Ishikawa (cell line): ENCODE results near the gene CDC25A.

Experiments
- CEBPB ChIP-seq: IDR thresholded peaks from 2 replicates; pipeline ENCODE4 v1.6.1; 2012
- CREB1 ChIP-seq: IDR thresholded peaks from 2 replicates; pipeline ENCODE4 v1.6.1; 2012; ENCODE audit warnings: low read depth
- EGR1 ChIP-seq: IDR thresholded peaks from 2 replicates; pipeline ENCODE4 v1.6.1; 2012
- EP300 ChIP-seq: IDR thresholded peaks from 2 replicates; pipeline ENCODE4 v1.6.1; 2012; ENCODE audit warnings: borderline replicate concordance
- NFIC ChIP-seq: IDR thresholded peaks from 2 replicates; pipeline ENCODE4 v1.6.1; 2012
- RAD21 ChIP-seq: IDR thresholded peaks from 2 replicates; pipeline ENCODE4 v1.6.1; 2012; ENCODE audit warnings: low read depth
- TAF1 ChIP-seq: IDR thresholded peaks from 2 replicates; pipeline ENCODE4 v1.6.1; 2012; ENCODE audit warnings: low read depth, mild to moderate bottlenecking
- TEAD4 ChIP-seq: IDR thresholded peaks from 2 replicates; pipeline ENCODE4 v1.6.1; 2012
- YY1 ChIP-seq: IDR thresholded peaks from 2 replicates; pipeline ENCODE4 v1.6.1; 2012; ENCODE audit warnings: low read depth
- ZBTB7A ChIP-seq: IDR thresholded peaks from 2 replicates; pipeline ENCODE4 v1.6.1; 2012; ENCODE audit warnings: low read depth
- TF ChIP-seq, protein P1 (sequence below): IDR thresholded peaks from 2 replicates; pipeline ENCODE4 v1.6.1; 2012; ENCODE audit warnings: low read depth, mild to moderate bottlenecking
- TF ChIP-seq, protein P2 (sequence below): IDR thresholded peaks from 2 replicates; pipeline ENCODE4 v1.6.1; 2012
- TF ChIP-seq, protein P3 (sequence below): IDR thresholded peaks from 2 replicates; pipeline ENCODE4 v1.6.1; 2012

DNA sequence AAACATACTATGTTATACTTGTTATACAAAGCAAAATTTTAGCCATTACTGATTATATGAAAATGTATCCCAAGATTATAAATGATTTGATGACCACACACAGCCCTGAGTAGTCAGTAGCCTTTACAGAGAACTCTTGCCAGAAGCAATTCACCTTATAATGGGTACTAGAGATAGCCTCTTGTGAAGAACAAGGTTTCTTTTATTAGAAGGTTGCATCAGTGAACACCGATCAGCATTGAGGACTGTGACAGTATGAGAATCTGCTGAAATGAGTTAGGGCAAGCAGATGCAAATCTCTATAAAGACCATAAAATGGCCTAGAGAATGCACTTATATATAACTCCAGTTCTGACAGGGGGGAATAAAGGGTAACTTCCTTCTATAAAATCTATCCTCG is 10.1 kb downstream of the CDC25A start:
- TF ChIP-seq EP300, result no peak
- no peak for TF ChIP-seq YY1
- TF ChIP-seq CREB1, result no peak
- no peak for TF ChIP-seq TEAD4
- no peak for TF ChIP-seq RAD21
- TF ChIP-seq EGR1, result no peak
- TF ChIP-seq NFIC, result no peak
- no peak for TF ChIP-seq CEBPB
- TF ChIP-seq, protein P1, sequence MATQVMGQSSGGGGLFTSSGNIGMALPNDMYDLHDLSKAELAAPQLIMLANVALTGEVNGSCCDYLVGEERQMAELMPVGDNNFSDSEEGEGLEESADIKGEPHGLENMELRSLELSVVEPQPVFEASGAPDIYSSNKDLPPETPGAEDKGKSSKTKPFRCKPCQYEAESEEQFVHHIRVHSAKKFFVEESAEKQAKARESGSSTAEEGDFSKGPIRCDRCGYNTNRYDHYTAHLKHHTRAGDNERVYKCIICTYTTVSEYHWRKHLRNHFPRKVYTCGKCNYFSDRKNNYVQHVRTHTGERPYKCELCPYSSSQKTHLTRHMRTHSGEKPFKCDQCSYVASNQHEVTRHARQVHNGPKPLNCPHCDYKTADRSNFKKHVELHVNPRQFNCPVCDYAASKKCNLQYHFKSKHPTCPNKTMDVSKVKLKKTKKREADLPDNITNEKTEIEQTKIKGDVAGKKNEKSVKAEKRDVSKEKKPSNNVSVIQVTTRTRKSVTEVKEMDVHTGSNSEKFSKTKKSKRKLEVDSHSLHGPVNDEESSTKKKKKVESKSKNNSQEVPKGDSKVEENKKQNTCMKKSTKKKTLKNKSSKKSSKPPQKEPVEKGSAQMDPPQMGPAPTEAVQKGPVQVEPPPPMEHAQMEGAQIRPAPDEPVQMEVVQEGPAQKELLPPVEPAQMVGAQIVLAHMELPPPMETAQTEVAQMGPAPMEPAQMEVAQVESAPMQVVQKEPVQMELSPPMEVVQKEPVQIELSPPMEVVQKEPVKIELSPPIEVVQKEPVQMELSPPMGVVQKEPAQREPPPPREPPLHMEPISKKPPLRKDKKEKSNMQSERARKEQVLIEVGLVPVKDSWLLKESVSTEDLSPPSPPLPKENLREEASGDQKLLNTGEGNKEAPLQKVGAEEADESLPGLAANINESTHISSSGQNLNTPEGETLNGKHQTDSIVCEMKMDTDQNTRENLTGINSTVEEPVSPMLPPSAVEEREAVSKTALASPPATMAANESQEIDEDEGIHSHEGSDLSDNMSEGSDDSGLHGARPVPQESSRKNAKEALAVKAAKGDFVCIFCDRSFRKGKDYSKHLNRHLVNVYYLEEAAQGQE, result no peak
- TF ChIP-seq, protein P2, sequence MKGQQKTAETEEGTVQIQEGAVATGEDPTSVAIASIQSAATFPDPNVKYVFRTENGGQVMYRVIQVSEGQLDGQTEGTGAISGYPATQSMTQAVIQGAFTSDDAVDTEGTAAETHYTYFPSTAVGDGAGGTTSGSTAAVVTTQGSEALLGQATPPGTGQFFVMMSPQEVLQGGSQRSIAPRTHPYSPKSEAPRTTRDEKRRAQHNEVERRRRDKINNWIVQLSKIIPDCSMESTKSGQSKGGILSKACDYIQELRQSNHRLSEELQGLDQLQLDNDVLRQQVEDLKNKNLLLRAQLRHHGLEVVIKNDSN, result no peak
- no peak for TF ChIP-seq TAF1
- TF ChIP-seq, protein P3, sequence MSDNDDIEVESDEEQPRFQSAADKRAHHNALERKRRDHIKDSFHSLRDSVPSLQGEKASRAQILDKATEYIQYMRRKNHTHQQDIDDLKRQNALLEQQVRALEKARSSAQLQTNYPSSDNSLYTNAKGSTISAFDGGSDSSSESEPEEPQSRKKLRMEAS, result no peak
- TF ChIP-seq ZBTB7A, result no peak
